Liver (tissue), 9 donors: ENCODE data around the gene MDH1B. TPM values are rescaled to one million over a fixed set of nuclear protein-coding genes. Genes with fewer than 3 reads are reported as not detected.

Experiments
- DNase-seq: peaks from one replicate; pipeline ENCODE4 v3.0.0-alpha.2; 2017; ENCODE audit warnings: low spot score
- H3K27ac ChIP-seq, 2 donors: one replicate each; pipeline ENCODE4 v1.7.0; 2013; ENCODE audit warnings: inconsistent platforms in 2 of 2, low read length in 2 of 2, control low read depth in 1 of 2, low read depth in 1 of 2, mild to moderate bottlenecking in 1 of 2
- H3K27me3 ChIP-seq, 4 donors: one replicate each; pipeline versions ENCODE4 v1.6.1 to v1.7.0; 2013; ENCODE audit warnings: low read length in 3 of 4, inconsistent platforms in 1 of 4, mild to moderate bottlenecking in 1 of 4, moderate library complexity in 1 of 4; ENCODE audit not compliant: control insufficient read depth in 4 of 4, insufficient read depth in 4 of 4
- H3K36me3 ChIP-seq, 4 donors: one replicate each; pipeline versions ENCODE4 v1.6.1 to v1.7.0; 2013; ENCODE audit warnings: low read length in 3 of 4, mild to moderate bottlenecking in 3 of 4, low read depth in 1 of 4, moderate library complexity in 1 of 4; ENCODE audit not compliant: control insufficient read depth in 4 of 4, insufficient read depth in 3 of 4
- H3K4me1 ChIP-seq, 4 donors: one replicate each; pipeline versions ENCODE4 v1.6.1 to v1.7.0; 2013; ENCODE audit warnings: low read length in 3 of 4, mild to moderate bottlenecking in 3 of 4, moderate library complexity in 1 of 4; ENCODE audit not compliant: control insufficient read depth in 4 of 4, insufficient read depth in 4 of 4
- H3K4me3 ChIP-seq, 3 donors: one replicate each; pipeline versions ENCODE4 v1.6.1 to v1.7.0; 2013; ENCODE audit warnings: low read length in 3 of 3, control low read depth in 1 of 3, low read depth in 1 of 3, mild to moderate bottlenecking in 1 of 3
- H3K9ac ChIP-seq, 2 donors: one replicate each; pipeline ENCODE4 v1.7.0; 2013; ENCODE audit warnings: low read length in 2 of 2, mild to moderate bottlenecking in 2 of 2, moderate library complexity in 2 of 2, control low read depth in 1 of 2, low read depth in 1 of 2
- H3K9me3 ChIP-seq, 4 donors: one replicate each; pipeline versions ENCODE4 v1.6.1 to v1.7.0; 2013; ENCODE audit warnings: low read length in 3 of 4; ENCODE audit not compliant: control insufficient read depth in 4 of 4
- ATF3 ChIP-seq: IDR thresholded peaks from 2 replicates; pipeline ENCODE4 v1.6.1; 2016; ENCODE audit warnings: antibody characterized with exemption
- CTCF ChIP-seq: fragments of 150-350 bp; IDR thresholded peaks from 2 replicates; pipeline ENCODE4 v1.5.1; 2017; ENCODE audit warnings: improper control_type of control experiment, low read depth, low read length; ENCODE audit not compliant: missing input control
- EGR1 ChIP-seq, 2 donors: IDR thresholded peaks; 2 replicates each; pipeline ENCODE4 v1.6.1; 2016 to 2018; ENCODE audit warnings: antibody characterized with exemption in 2 of 2, low read depth in 2 of 2
- FOXA1 ChIP-seq: IDR thresholded peaks from 2 replicates; pipeline ENCODE4 v1.6.1; 2016; ENCODE audit warnings: antibody characterized with exemption
- FOXA2 ChIP-seq: IDR thresholded peaks from 2 replicates; pipeline ENCODE4 v1.6.1; 2016; ENCODE audit warnings: antibody characterized with exemption
- GABPA ChIP-seq, 2 donors: IDR thresholded peaks in 1 of 2; conservative IDR thresholded peaks in 1 of 2; 2 replicates each; pipeline ENCODE4 v1.6.1; 2016; ENCODE audit warnings: antibody characterized with exemption in 2 of 2, mild to moderate bottlenecking in 1 of 2, moderate library complexity in 1 of 2
- HNF4A ChIP-seq, 2 donors: conservative IDR thresholded peaks; 2 replicates each; pipeline ENCODE4 v1.6.1; 2016; ENCODE audit warnings: antibody characterized with exemption in 2 of 2, mild to moderate bottlenecking in 2 of 2
- HNF4G ChIP-seq: IDR thresholded peaks from 2 replicates; pipeline ENCODE4 v1.6.1; 2016; ENCODE audit warnings: antibody characterized with exemption
- JUND ChIP-seq, 2 donors: IDR thresholded peaks; 2 replicates each; pipeline ENCODE4 v1.6.1; 2016; ENCODE audit warnings: antibody characterized with exemption in 2 of 2
- MAX ChIP-seq: IDR thresholded peaks from 2 replicates; pipeline ENCODE4 v1.6.1; 2016; ENCODE audit warnings: antibody characterized with exemption
- RAD21 ChIP-seq, 2 donors: IDR thresholded peaks; 2 replicates each; pipeline ENCODE4 v1.6.1; 2016; ENCODE audit warnings: antibody characterized with exemption in 2 of 2, mild to moderate bottlenecking in 2 of 2
- REST ChIP-seq: IDR thresholded peaks from 2 replicates; pipeline ENCODE4 v1.6.1; 2016; ENCODE audit warnings: antibody characterized with exemption, mild to moderate bottlenecking
- RXRA ChIP-seq, 2 donors: IDR thresholded peaks; 2 replicates each; pipeline ENCODE4 v1.6.1; 2017 to 2018; ENCODE audit warnings: antibody characterized with exemption in 2 of 2, mild to moderate bottlenecking in 1 of 2
- SP1 ChIP-seq: IDR thresholded peaks from 2 replicates; pipeline ENCODE4 v1.6.1; 2018; ENCODE audit warnings: antibody characterized with exemption, mild to moderate bottlenecking
- YY1 ChIP-seq: IDR thresholded peaks from 2 replicates; pipeline ENCODE4 v1.6.1; 2016; ENCODE audit warnings: antibody characterized with exemption, mild to moderate bottlenecking
- WGBS: extraction: QIAGEN DNeasy Blood & Tissue Kit; methylation state at CpG from one replicate; pipeline ENCODE4 v1.1.7; 2013; 5-methylcytosine and 5-hydroxymethylcytosine counted together
- polyA plus RNA-seq, 2 donors: library from polyadenylated mRNA; stranded (reverse) in 1 of 2; unstranded in 1 of 2; fragments of 200-250 nt in 1 of 2; fragments of >200 nt in 1 of 2; fragmentation: Nextera tagmentation in 1 of 2; extraction: Ambion mirVana in 1 of 2; gene quantifications; one replicate each; pipeline versions ENCODE4 v1.2.1 to v1.2.3, GENCODE V29; 2013 to 2015
- total RNA-seq, 2 donors: library from RNA; depleted of rRNA; stranded (reverse); fragments of >200 nt; gene quantifications; one replicate each; pipeline ENCODE4 v1.2.3, GENCODE V29; 2014
- donor health status: healthy.
- donor health status: healthy.
- donor health status: healthy.
- donor health status: healthy.
- donor health status: healthy.

MDH1B gene
- total and polyA plus RNA-seq, 4 donors, result 0.09 to 0.33 (median 0.18) TPM; not detected in 1

GRCh38 chr2:206692971-206693370 is 72.2 kb downstream of the MDH1B start:
- Histone ChIP-seq H3K27ac (no peak overlapping the region), H3K9ac (no peak overlapping the region), H3K9me3 (no peaks in the 10 kb centered on the region), H3K4me1 (no peaks in the 10 kb centered on the region), H3K36me3 (no peaks in the 10 kb centered on the region), H3K27me3 (no peaks in the 10 kb centered on the region), H3K4me3 (no peak overlapping the region)
- TF ChIP-seq SP1, result no peak
- no peak for TF ChIP-seq RXRA (IDR thresholded peaks at IDR 0.05)
- 75% methylated on average over 7 of the region's 7 CpGs for WGBS
- DNase-seq, result no peak

GRCh38 chr2:206688990-206689389 is 76.1 kb downstream of the MDH1B start:
- Histone ChIP-seq H3K27me3 (no peaks in the 10 kb centered on the region), H3K9me3 (no peaks in the 10 kb centered on the region), H3K4me1 (no peaks in the 10 kb centered on the region), H3K27ac (no peak overlapping the region), H3K9ac (no peak overlapping the region), H3K36me3 (no peaks in the 10 kb centered on the region), H3K4me3 (no peak overlapping the region)
- no peak for TF ChIP-seq HNF4G
- no peak for TF ChIP-seq FOXA1
- TF ChIP-seq MAX, result no peak
- no peak for TF ChIP-seq CTCF
- no peak for TF ChIP-seq ATF3
- no peak for TF ChIP-seq YY1
- TF ChIP-seq SP1, result no peak
- TF ChIP-seq GABPA (IDR thresholded peaks at IDR 0.05 in 1 of 2, conservative IDR thresholded peaks at IDR 0.05 in 1 of 2), result no peak
- no peak for TF ChIP-seq RXRA (IDR thresholded peaks at IDR 0.05)
- no peak for TF ChIP-seq REST
- no peak for TF ChIP-seq RAD21 (IDR thresholded peaks at IDR 0.05)
- TF ChIP-seq JUND (IDR thresholded peaks at IDR 0.05), result no peak
- DNase-seq, result no peak
- 47% methylated on average over 1 of the region's 1 CpG for WGBS

GRCh38 chr2:206688453-206688852 is 76.7 kb downstream of the MDH1B start:
- H3K4me3 ChIP-seq, result no peak overlapping the region
- no peak overlapping the region for H3K27ac ChIP-seq
- no peaks in the 10 kb centered on the region for H3K36me3 ChIP-seq
- no peaks in the 10 kb centered on the region for H3K9me3 ChIP-seq
- DNase-seq, result no peak
- H3K9ac ChIP-seq, result no peak overlapping the region
- no peaks in the 10 kb centered on the region for H3K27me3 ChIP-seq
- TF ChIP-seq FOXA2 (no peak), EGR1 (IDR thresholded peaks at IDR 0.05; ENCODE audit: low read depth in 2 of 2) (no peak), ATF3 (no peak), SP1 (no peak), RAD21 (IDR thresholded peaks at IDR 0.05) (no peak), MAX (no peak), RXRA (IDR thresholded peaks at IDR 0.05) (no peak), HNF4A (conservative IDR thresholded peaks at IDR 0.05) (no peak), REST (no peak)
- H3K4me1 ChIP-seq, result no peaks in the 10 kb centered on the region
- 65% methylated on average over 2 of the region's 2 CpGs for WGBS
